Stimulated activated CD8-positive, alpha-beta memory T cell treated with anti-CD3 and anti-CD28 coated beads, Interleukin-15, amount 100 ng/mL, for 48 hours (primary cell): ENCODE results near the gene ALX1.

Experiments used
- DNase-seq, 2 donors: peaks; one replicate each; pipeline ENCODE4 v3.0.0-alpha.2; 2020; ENCODE audit warnings: low read depth in 2 of 2

Gene ALX1

GRCh38 chr12:85280165-85280983 lies at the start of gene ALX1:
Gene ALX1, plus strand, starts transcription at chr12:85280220. Its CDS starts 42 bp downstream, at chr12:85280262.
- no peak for DNase-seq

GRCh38 chr12:85237327-85237726 lies 42.7 kb upstream of the ALX1 start:
- no peak for DNase-seq

- DNase-seq = no peak
These were observed 35.5 kb upstream of the ALX1 start for GRCh38 chr12:85244561-85244960.

- no peak for DNase-seq
These were observed 26.2 kb upstream of the ALX1 start for GRCh38 chr12:85253853-85254252.

- DNase-seq = no peak
These were observed 22.3 kb upstream of the ALX1 start for GRCh38 chr12:85257671-85258070.

GRCh38 chr12:85260447-85260846 lies 19.6 kb upstream of the ALX1 start:
- DNase-seq = no peak

- no peak for DNase-seq
These were observed 19.1 kb upstream of the ALX1 start for GRCh38 chr12:85260896-85261295.

- DNase-seq = no peak
These were observed 13.7 kb upstream of the ALX1 start for GRCh38 chr12:85266356-85266755.

- DNase-seq = no peak
These were observed 6.4 kb upstream of the ALX1 start for GRCh38 chr12:85273381-85274314.

- DNase-seq = no peak
These were observed 5.7 kb upstream of the ALX1 start for GRCh38 chr12:85274315-85274651.

- no peak for DNase-seq
These were observed 4.6 kb upstream of the ALX1 start for GRCh38 chr12:85275374-85275773.

GRCh38 chr12:85277191-85277590 lies 2.8 kb upstream of the ALX1 start:
- no peak for DNase-seq

- DNase-seq = no peak
These were observed 2.0 kb upstream of the ALX1 start for GRCh38 chr12:85277900-85278597.

GRCh38 chr12:85278598-85279448 lies 1.2 kb upstream of the ALX1 start:
- DNase-seq = no peak

GRCh38 chr12:85279449-85280164 lies 413 bp upstream of the ALX1 start:
- no peak for DNase-seq

GRCh38 chr12:85280984-85281630 lies 1.1 kb downstream of the ALX1 start:
- DNase-seq = no peak

- DNase-seq = no peak
These were observed 1.8 kb downstream of the ALX1 start for GRCh38 chr12:85281636-85282312.

- DNase-seq = no peak
These were observed 3.5 kb downstream of the ALX1 start for GRCh38 chr12:85283560-85283959.

GRCh38 chr12:85296362-85296761 lies 16.3 kb downstream of the ALX1 start:
- DNase-seq = no peak

- no peak for DNase-seq
These were observed 19.0 kb downstream of the ALX1 start for GRCh38 chr12:85299053-85299452.
